Measurements from ENCODE around the gene GLTPD2.

The GLTPD2 gene

DNA sequence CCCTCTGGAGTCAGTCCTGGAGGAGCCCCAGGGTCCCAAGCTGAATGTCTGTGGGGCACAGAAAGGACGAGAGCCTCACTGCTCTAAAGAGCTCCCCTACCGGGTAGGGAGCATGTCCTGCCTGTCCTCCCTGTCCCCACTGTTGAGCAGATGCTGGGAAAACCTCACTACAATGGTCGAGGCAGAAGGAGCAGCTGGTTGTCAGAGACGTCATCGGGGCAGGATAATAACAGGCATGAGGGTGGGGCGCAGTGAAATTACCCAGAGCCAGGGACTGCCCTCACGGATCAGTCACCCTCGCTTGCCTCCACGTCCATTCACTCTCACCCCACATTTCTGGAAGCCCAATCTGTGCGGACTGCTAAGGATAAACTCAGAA is 16.5 kb upstream of the GLTPD2 start:
- no peaks in the 10 kb centered on the region for H3K27me3 ChIP-seq (ENCODE audit: low read length)
- no peaks in the 10 kb centered on the region for H3K36me3 ChIP-seq (ENCODE audit: low read length)
- H3K79me2 ChIP-seq (ENCODE audit: insufficient read depth, low read length) = no peaks in the 10 kb centered on the region
- no peak overlapping the region for H3K27ac ChIP-seq (ENCODE audit: low read depth, low read length)
- H3K9me2 ChIP-seq (replicated peaks; ENCODE audit: insufficient read depth, low read length) = no peaks in the 10 kb centered on the region
- TF ChIP-seq, protein P1, sequence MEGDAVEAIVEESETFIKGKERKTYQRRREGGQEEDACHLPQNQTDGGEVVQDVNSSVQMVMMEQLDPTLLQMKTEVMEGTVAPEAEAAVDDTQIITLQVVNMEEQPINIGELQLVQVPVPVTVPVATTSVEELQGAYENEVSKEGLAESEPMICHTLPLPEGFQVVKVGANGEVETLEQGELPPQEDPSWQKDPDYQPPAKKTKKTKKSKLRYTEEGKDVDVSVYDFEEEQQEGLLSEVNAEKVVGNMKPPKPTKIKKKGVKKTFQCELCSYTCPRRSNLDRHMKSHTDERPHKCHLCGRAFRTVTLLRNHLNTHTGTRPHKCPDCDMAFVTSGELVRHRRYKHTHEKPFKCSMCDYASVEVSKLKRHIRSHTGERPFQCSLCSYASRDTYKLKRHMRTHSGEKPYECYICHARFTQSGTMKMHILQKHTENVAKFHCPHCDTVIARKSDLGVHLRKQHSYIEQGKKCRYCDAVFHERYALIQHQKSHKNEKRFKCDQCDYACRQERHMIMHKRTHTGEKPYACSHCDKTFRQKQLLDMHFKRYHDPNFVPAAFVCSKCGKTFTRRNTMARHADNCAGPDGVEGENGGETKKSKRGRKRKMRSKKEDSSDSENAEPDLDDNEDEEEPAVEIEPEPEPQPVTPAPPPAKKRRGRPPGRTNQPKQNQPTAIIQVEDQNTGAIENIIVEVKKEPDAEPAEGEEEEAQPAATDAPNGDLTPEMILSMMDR (IDR thresholded peaks at IDR 0.05; ENCODE audit: insufficient read depth, low read length, poor library complexity, severe bottlenecking) = no peak
- no peak overlapping the region for H3K9ac ChIP-seq (ENCODE audit: low read length)
- no peaks in the 10 kb centered on the region for H3F3A ChIP-seq (ENCODE audit: insufficient read depth)
- H4K20me1 ChIP-seq (ENCODE audit: low read depth, low read length) = no peaks in the 10 kb centered on the region
- H3K4me3 ChIP-seq (ENCODE audit: insufficient read depth, low read length, poor library complexity, severe bottlenecking) = no peak overlapping the region
- no peak overlapping the region for H2AFZ ChIP-seq (ENCODE audit: low read depth, low read length, severe bottlenecking)
- H3K4me2 ChIP-seq (ENCODE audit: low read depth, low read length, poor library complexity, severe bottlenecking) = no peak overlapping the region
- no peaks in the 10 kb centered on the region for H3K9me3 ChIP-seq (ENCODE audit: insufficient read depth, low read length)

DNA sequence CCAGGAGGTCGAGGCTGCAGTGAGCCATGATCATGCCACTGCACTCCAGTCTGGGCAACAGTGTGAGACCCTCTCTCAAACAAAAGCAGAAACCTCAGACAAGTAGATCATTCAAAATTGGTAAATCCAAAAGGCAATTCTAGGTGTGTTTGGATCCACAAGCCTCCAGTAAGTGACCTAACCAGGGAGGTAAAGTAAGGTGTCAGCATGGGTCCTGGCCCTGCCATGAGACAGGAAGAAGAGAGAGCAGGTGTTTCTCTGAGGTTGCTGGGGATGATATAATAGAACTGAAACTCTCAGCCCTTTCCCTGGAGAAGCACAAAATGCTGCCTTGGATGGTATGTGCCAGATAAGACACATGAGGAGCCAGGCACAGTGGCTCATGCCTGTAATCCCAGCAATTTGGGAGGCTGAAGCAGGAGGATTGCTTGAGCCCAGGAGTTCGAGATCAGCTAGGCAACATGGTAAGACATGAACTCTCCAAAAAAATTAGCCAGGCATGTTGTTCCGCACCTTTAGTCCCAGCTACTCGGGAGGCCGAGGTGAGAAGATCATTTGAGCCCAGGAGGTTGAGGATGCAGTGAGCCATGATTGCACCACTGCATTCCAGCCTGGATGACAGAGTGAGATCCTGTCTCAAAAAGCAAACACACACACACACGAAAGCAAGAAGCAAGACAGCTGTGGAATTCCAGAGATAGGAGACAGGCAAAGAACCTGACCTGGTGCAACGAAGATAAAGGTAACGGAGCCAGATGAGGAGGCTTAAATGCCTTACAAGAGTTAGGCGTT is 10.6 kb upstream of the GLTPD2 start:
- Histone ChIP-seq H4K20me1 (ENCODE audit: low read depth, low read length) (no peaks in the 10 kb centered on the region), H3K9me2 (replicated peaks; ENCODE audit: insufficient read depth, low read length) (no peaks in the 10 kb centered on the region), H3K36me3 (ENCODE audit: low read length) (no peaks in the 10 kb centered on the region), H2AFZ (ENCODE audit: low read depth, low read length, severe bottlenecking) (no peak overlapping the region), H3K27ac (ENCODE audit: low read depth, low read length) (no peak overlapping the region), H3K9me3 (ENCODE audit: insufficient read depth, low read length) (no peaks in the 10 kb centered on the region), H3K9ac (ENCODE audit: low read length) (no peak overlapping the region), H3K4me2 (ENCODE audit: low read depth, low read length, poor library complexity, severe bottlenecking) (no peak overlapping the region), H3K79me2 (ENCODE audit: insufficient read depth, low read length) (no peaks in the 10 kb centered on the region), H3K27me3 (ENCODE audit: low read length) (no peaks in the 10 kb centered on the region), H3K4me3 (ENCODE audit: insufficient read depth, low read length, poor library complexity, severe bottlenecking) (no peak overlapping the region), H3F3A (ENCODE audit: insufficient read depth) (no peaks in the 10 kb centered on the region)
- no peak for TF ChIP-seq EZH2phosphoT487 (conservative IDR thresholded peaks at IDR 0.05; ENCODE audit: low read length)
- TF ChIP-seq, protein P1 (IDR thresholded peaks at IDR 0.05; ENCODE audit: insufficient read depth, low read length, poor library complexity, severe bottlenecking) = no peak

DNA sequence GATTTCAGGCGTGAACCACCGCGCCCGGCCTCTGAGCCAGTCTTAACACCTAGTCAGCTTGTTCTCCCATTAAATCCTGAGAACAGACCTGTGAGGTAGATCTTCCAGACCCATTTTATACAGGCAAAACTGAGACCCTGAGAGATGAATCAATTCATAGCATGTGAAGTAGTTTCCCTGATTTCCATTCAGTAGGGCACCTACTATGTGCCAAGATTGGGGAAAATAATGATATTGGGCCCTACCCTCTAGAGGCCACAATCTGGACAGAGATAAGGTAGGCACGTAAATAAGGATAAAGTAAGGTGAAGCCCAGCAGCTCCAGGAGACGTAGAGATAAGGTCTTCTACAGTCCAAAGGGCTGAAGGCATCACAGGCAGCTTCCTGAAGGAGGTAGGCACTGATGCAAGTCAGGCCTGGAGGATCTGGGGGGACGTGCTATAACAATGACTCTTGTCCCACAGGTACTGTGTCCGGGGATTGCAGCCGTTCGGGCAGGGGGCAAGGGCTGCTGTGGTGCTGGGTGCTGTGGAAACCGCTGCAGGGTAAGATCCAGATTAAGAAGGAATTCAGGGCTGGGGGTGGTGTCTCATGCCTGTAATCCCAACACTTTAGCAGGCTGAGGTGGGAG is 8.3 kb upstream of the GLTPD2 start:
- no peaks in the 10 kb centered on the region for H3F3A ChIP-seq (ENCODE audit: insufficient read depth)
- H3K9ac ChIP-seq (ENCODE audit: low read length) = no peak overlapping the region
- no peaks in the 10 kb centered on the region for H4K20me1 ChIP-seq (ENCODE audit: low read depth, low read length)
- H3K9me3 ChIP-seq (ENCODE audit: insufficient read depth, low read length) = no peaks in the 10 kb centered on the region
- no peaks in the 10 kb centered on the region for H3K79me2 ChIP-seq (ENCODE audit: insufficient read depth, low read length)
- no peaks in the 10 kb centered on the region for H3K36me3 ChIP-seq (ENCODE audit: low read length)
- no peak overlapping the region for H3K27ac ChIP-seq (ENCODE audit: low read depth, low read length)
- no peaks in the 10 kb centered on the region for H3K9me2 ChIP-seq (replicated peaks; ENCODE audit: insufficient read depth, low read length)
- H3K27me3 ChIP-seq (ENCODE audit: low read length) = no peaks in the 10 kb centered on the region
- TF ChIP-seq, protein P1 (IDR thresholded peaks at IDR 0.05; ENCODE audit: insufficient read depth, low read length, poor library complexity, severe bottlenecking) = no peak
- no peak for TF ChIP-seq EZH2phosphoT487 (conservative IDR thresholded peaks at IDR 0.05; ENCODE audit: low read length)
- H3K4me3 ChIP-seq (ENCODE audit: insufficient read depth, low read length, poor library complexity, severe bottlenecking) = no peak overlapping the region
- no peak overlapping the region for H2AFZ ChIP-seq (ENCODE audit: low read depth, low read length, severe bottlenecking)
- no peak overlapping the region for H3K4me2 ChIP-seq (ENCODE audit: low read depth, low read length, poor library complexity, severe bottlenecking)
